Calu3 (cell line): ENCODE results near the gene PDS5B. TPM values are rescaled to one million over a fixed set of nuclear protein-coding genes. Genes with fewer than 3 reads are reported as not detected.

Experiments used
- BruUV-seq: library from RNA; stranded (reverse); fragments of 400-500 nt; replicated peaks from 2 replicates; lab custom pipeline; 2021; lab: Mats Ljungman, UMichigan
- CTCF ChIA-PET: fragments of 300-600 bp; sonication (Branson Sonifier 250); formaldehyde crosslinking; loops from one replicate; lab custom pipeline; 2022; ENCODE audit warnings: antibody characterized with exemption; lab: Charles Lee
- DNase-seq: peaks from one replicate; pipeline ENCODE4 v3.0.0; 2022
- H3K27ac Mint-ChIP-seq: one replicate; pipeline ENCODE4 v1.8.0; 2022; ENCODE audit warnings: mixed read lengths; ENCODE audit not compliant: unreplicated experiment
- H3K27me3 Mint-ChIP-seq: one replicate; pipeline ENCODE4 v1.8.0; 2022; ENCODE audit warnings: mixed read lengths; ENCODE audit not compliant: unreplicated experiment
- H3K36me3 Mint-ChIP-seq: one replicate; pipeline ENCODE4 v1.8.0; 2022; ENCODE audit warnings: mild to moderate bottlenecking, moderate library complexity, mixed read lengths; ENCODE audit not compliant: insufficient read depth, unreplicated experiment
- H3K4me1 Mint-ChIP-seq: one replicate; pipeline ENCODE4 v1.8.0; 2022; ENCODE audit warnings: mild to moderate bottlenecking, low read depth, mixed read lengths; ENCODE audit not compliant: unreplicated experiment
- H3K4me3 Mint-ChIP-seq: one replicate; pipeline ENCODE4 v1.8.0; 2022; ENCODE audit warnings: mild to moderate bottlenecking, low read depth, moderate library complexity, mixed read lengths; ENCODE audit not compliant: unreplicated experiment
- H3K9me3 Mint-ChIP-seq: one replicate; pipeline ENCODE4 v1.8.0; 2022; ENCODE audit warnings: low read depth, mixed read lengths; ENCODE audit not compliant: unreplicated experiment
- intact Hi-C: fragments of 100-400 bp; cut with micrococcal nuclease; formaldehyde crosslinking; loops from one replicate; pipeline ENCODE4 v1.10.0; 2022; ENCODE audit not compliant: unreplicated experiment
- total RNA-seq: library from RNA; stranded (reverse); gene quantifications from 2 replicates; pipeline ENCODE4 v1.2.3, GENCODE V29; 2022
- TF ChIP-seq, protein P1 (sequence below): fragments of 200-600 bp; IDR thresholded peaks from one replicate; pipeline ENCODE4 v1.8.0; 2022; ENCODE audit warnings: antibody characterized with exemption; ENCODE audit not compliant: unreplicated experiment

PDS5B gene
- total RNA-seq, 1 experiment from 2014 or later = 33.9 TPM

DNA sequence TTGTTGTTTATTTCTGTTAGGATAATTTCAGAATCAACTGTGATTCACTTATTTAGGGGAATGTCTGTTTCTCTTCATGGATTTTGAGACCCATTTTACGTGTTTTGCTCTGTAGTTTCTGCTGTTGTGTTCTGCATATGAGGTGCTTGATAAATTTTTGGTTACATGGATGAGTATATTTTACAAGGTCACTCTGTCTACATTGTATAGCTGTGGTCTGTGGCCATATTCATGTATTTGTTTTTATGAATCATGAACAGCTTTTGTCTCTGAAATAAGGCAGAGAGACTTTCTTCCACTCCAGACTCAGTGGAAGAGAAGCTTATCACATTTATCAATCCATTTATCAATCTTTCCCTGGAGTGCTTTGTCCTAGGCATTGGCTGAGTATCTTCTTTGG is 56.6 kb downstream of the PDS5B start:
- TF ChIP-seq, protein P1, sequence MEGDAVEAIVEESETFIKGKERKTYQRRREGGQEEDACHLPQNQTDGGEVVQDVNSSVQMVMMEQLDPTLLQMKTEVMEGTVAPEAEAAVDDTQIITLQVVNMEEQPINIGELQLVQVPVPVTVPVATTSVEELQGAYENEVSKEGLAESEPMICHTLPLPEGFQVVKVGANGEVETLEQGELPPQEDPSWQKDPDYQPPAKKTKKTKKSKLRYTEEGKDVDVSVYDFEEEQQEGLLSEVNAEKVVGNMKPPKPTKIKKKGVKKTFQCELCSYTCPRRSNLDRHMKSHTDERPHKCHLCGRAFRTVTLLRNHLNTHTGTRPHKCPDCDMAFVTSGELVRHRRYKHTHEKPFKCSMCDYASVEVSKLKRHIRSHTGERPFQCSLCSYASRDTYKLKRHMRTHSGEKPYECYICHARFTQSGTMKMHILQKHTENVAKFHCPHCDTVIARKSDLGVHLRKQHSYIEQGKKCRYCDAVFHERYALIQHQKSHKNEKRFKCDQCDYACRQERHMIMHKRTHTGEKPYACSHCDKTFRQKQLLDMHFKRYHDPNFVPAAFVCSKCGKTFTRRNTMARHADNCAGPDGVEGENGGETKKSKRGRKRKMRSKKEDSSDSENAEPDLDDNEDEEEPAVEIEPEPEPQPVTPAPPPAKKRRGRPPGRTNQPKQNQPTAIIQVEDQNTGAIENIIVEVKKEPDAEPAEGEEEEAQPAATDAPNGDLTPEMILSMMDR = no peak
- intact Hi-C loops = no loop called here
- CTCF ChIA-PET = interaction anchor here (1.4 kb wide), 1 partner anchor 8 kb away, joined by 4 read pairs; no protein-coding TSS in a partner anchor
- no peak overlapping the region for H3K4me3 Mint-ChIP-seq
- no peak for DNase-seq
- H3K36me3 Mint-ChIP-seq = no peaks in the 10 kb centered on the region
- peaks cover 33% of the 10 kb centered on the region for H3K4me1 Mint-ChIP-seq
- no TSS peak for BruUV-seq
- H3K27me3 Mint-ChIP-seq = no peaks in the 10 kb centered on the region
- no peaks in the 10 kb centered on the region for H3K9me3 Mint-ChIP-seq
- H3K27ac Mint-ChIP-seq = no peak overlapping the region

DNA sequence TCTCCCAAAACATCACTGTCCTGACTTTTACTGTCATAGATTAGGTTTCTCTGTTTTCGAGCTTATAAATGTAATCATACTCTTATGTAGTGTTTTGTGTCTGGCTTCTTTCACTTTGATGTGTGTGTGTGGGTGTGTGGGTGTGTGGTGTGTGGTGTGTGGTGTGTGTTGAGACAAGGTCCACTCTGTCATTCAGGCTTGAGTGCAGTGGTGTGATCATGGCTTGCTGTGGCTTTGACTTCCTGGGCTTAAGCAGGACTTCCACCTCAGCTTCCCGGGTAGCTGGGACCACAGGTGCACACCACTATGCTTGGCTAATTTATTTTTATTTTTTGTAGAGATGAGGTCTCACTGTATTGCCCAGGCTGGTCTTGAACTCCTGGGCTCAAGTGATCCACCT is 59.6 kb downstream of the PDS5B start:
- CTCF ChIA-PET = no interaction called here
- DNase-seq = no peak
- BruUV-seq = no TSS peak
- TF ChIP-seq, protein P1 = no peak
- H3K27ac Mint-ChIP-seq = no peak overlapping the region
- H3K27me3 Mint-ChIP-seq = no peaks in the 10 kb centered on the region
- H3K9me3 Mint-ChIP-seq = no peaks in the 10 kb centered on the region
- intact Hi-C loops = no loop called here
- no peaks in the 10 kb centered on the region for H3K36me3 Mint-ChIP-seq
- no peak overlapping the region for H3K4me3 Mint-ChIP-seq
- peaks cover 33% of the 10 kb centered on the region for H3K4me1 Mint-ChIP-seq

DNA sequence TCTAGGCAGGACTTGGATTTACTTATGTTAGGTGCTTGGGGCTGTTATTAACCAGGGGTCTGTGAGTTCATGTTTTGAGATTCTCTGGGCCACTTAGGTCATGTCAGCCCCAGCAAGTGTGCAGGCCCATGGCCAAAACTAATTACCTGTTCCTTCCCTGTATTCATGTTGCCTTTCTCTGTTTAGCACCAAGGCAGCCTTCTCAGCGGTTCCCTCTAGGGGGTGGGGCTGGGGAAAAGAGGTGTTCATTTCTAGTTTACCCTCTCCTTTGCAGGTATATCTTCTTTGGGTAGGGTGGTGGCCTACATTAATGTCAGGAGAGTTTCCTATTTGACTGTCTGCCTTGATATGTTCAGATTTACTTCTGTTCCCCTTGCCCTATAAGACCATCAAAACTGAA is 61.7 kb downstream of the PDS5B start:
- no peaks in the 10 kb centered on the region for H3K9me3 Mint-ChIP-seq
- no peak overlapping the region for H3K27ac Mint-ChIP-seq
- no TSS peak for BruUV-seq
- no peaks in the 10 kb centered on the region for H3K36me3 Mint-ChIP-seq
- peak; percentile 6 for DNase-seq
- peaks cover 17% of the 10 kb centered on the region for H3K4me1 Mint-ChIP-seq
- TF ChIP-seq, protein P1 = no peak
- H3K4me3 Mint-ChIP-seq = no peak overlapping the region
- CTCF ChIA-PET = no interaction called here
- intact Hi-C loops = no loop called here
- no peaks in the 10 kb centered on the region for H3K27me3 Mint-ChIP-seq

DNA sequence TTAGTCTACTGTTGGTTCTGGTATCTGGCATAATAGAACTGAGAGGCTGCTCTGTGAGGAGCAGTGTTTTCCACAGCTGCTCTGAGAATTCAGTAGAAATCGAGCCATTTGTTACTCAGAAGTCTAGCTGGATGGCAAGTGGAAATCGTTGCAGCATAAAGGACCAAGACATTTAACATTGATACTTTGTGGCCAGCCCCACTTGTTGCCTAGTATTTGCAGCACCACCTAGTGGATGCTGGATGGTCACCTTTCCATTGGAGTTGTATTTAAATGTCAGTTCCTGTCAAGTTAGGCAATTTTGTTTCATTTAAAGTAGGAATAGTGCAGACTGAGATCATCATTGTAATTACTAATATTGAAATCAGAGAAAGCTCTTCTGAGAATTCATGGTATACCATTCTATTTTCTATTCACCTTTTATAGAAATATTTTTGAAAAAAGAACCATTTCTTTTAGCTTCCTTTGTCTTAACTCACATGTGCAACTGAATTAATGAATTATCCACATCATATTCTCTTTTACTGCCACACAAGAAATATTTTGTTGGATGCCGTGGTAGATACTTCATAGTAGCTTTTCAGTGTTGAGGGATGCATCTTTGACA is 64.6 kb downstream of the PDS5B start:
- Mint-ChIP-seq H3K36me3 (no peaks in the 10 kb centered on the region), H3K4me1 (peaks cover 8% of the 10 kb centered on the region), H3K9me3 (no peaks in the 10 kb centered on the region), H3K27ac (no peak overlapping the region), H3K4me3 (no peak overlapping the region), H3K27me3 (no peaks in the 10 kb centered on the region)
- CTCF ChIA-PET = interaction anchor here (0.9 to 1.3 kb wide), 4 partner anchors 9 to 65 kb away, joined by 3 to 5 read pairs (median 4); partner anchors contain the start of gene PDS5B
- BruUV-seq = no TSS peak
- DNase-seq = peak; percentile 48
- intact Hi-C loops = no loop called here
- TF ChIP-seq, protein P1 = peak; percentile 20
